ENCODE measurements around the gene CCDC183.
"Not testable (repeated sequence)": the region's sequence is repeated elsewhere in the genome, so short reads cannot be mapped to it uniquely, and the experiment has no call there.

The CCDC183 gene

DNA sequence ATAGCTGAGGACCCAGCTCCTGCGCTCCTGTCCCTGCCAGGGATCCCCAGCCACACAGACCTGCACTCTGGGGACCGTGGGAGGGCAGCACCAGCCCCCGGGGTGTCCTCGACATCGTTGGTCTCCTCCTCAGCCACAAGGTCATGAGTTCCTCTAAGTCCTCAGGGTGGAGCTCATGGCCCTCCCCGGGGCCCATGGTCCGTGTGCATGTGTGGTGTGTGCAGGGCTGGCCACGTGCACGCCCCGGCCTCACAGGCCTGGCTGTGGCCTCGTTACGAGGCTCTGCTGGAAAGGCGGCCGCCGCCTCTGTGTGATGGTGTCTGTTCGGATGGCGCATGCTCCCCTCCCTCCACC, 30.0 kb downstream of the CCDC183 start:
- DNase-seq = no peak

DNA sequence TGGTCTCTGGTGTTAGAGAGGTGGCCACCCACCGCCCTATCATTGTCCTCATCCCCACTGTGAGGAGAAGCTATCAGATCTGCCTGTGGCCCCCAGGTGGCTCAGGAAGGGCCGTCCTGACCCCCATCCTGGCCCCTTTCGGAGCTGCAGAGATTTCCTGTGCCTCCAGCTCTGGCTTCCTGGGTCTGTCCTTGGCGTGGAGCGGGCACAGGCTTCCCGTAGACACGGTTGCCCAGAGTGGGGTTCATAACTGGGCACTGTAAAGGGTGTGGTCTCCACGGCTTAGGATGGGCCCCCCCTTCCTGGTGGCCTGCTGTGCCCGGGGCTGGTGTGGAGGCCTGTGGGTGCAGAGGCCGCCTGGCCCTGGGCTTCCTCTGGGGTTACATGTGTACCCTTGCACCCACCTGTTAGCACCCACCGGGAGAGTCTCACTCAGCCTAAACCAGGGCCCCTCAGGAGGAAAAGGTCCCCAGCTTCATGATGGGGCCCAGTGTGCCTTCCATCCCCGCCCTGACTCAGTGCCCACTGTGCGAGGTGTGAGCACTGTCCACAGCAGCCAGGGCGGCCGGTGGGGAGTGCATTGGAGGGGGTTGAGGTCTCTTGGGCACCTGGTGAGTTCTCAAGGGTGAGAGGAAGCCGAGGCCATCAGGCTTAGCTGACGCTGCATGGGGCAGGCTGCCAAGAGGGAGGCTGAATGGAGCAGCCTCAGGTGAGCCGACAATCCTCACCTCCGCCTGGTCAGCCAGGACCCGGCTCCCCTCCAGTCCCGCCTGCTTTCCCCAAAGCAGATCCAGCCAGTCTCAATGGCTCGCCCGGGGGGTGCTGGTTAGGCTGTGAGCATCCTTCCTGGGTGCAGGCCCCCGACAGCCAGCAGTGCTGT, 30.8 kb downstream of the CCDC183 start:
- DNase-seq = no peak

- DNase-seq = no peak
These were observed 31.8 kb downstream of the CCDC183 start for GRCh38 chr9:136827794-136828473.

- DNase-seq = no peak
These were observed 32.5 kb downstream of the CCDC183 start for GRCh38 chr9:136828474-136829140.

- DNase-seq = no peak
These were observed 33.3 kb downstream of the CCDC183 start for GRCh38 chr9:136829412-136829811.

GRCh38 chr9:136829981-136830885, 34.1 kb downstream of the CCDC183 start:
- no peak for DNase-seq

GRCh38 chr9:136831002-136831719, 35.0 kb downstream of the CCDC183 start:
- no peak for DNase-seq

- DNase-seq = no peak
These were observed 35.6 kb downstream of the CCDC183 start for GRCh38 chr9:136831720-136832104.

GRCh38 chr9:136832581-136832980, 36.4 kb downstream of the CCDC183 start:
- DNase-seq = no peak

- not testable (repeated sequence) for DNase-seq
These were observed 37.4 kb downstream of the CCDC183 start for GRCh38 chr9:136833381-136834048.

- no peak for DNase-seq
These were observed 39.2 kb downstream of the CCDC183 start for GRCh38 chr9:136835162-136835931.

GRCh38 chr9:136835932-136836904, 40.1 kb downstream of the CCDC183 start:
- no peak for DNase-seq

- DNase-seq = no peak
These were observed 41.2 kb downstream of the CCDC183 start for GRCh38 chr9:136837146-136837855.

GRCh38 chr9:136837856-136838277, 41.7 kb downstream of the CCDC183 start:
- not testable (repeated sequence) for DNase-seq

GRCh38 chr9:136838314-136839228, 42.4 kb downstream of the CCDC183 start:
- no peak for DNase-seq

GRCh38 chr9:136839229-136840139, 43.3 kb downstream of the CCDC183 start:
- no peak for DNase-seq
